HepG2 (cell line): ENCODE data around the gene RUNX3. TPM values are rescaled to one million over a fixed set of nuclear protein-coding genes. Genes with fewer than 3 reads are reported as not detected.

Experiments
- ATAC-seq: fragments of 200-7000 bp; cut with Tn5 transposase; 3 replicates; pipeline ENCODE4 v1.9.1; 2020; ENCODE audit warnings: mild to moderate bottlenecking, moderate library complexity
- BruUV-seq: library from RNA; stranded (reverse); fragments of 400-500 nt; replicated peaks from 2 replicates; lab custom pipeline; 2021; lab: Mats Ljungman, UMichigan
- CTCF ChIA-PET: fragments of 300-600 bp; formaldehyde crosslinking; extraction: SDS; loops from one replicate; lab custom pipeline; 2021; ENCODE audit warnings: low total read pairs, inconsistent platforms, low intra/inter-chr PET ratio; lab: Yijun Ruan, JAX
- POLR2A ChIA-PET: fragments of 350-600 bp; sonication (Branson Sonifier 250); formaldehyde crosslinking; loops from one replicate; lab custom pipeline; 2020; ENCODE audit warnings: antibody characterized with exemption, inconsistent platforms; lab: Yijun Ruan, JAX
- DNase-seq: peaks from one replicate; pipeline ENCODE4 v3.0.0-alpha.2; 2015; ENCODE audit warnings: low spot score
- FAIRE-seq: peaks from 3 replicates; lab custom pipeline; 2011; peaks lifted over from hg19 to GRCh38; lab: Jason Lieb, UNC
- H2AFZ ChIP-seq: one replicate; pipeline ENCODE4 v1.6.1; 2011; ENCODE audit warnings: low read length, inconsistent platforms
- H3K27ac ChIP-seq: fragments of 300-600 bp; 3 replicates; pipeline ENCODE4 v1.8.0; 2011; ENCODE audit warnings: mixed run types, mild to moderate bottlenecking, mixed read lengths, low read length, inconsistent platforms; ENCODE audit not compliant: insufficient read depth; ENCODE audit errors: extremely low read length
- H3K27me3 ChIP-seq, 2 experiments: fragments of 200-600 bp in 1 of 2; 2 replicates in 1 of 2; 3 replicates in 1 of 2; pipeline versions ENCODE4 v1.6.0 to v1.8.0; 2011; ENCODE audit warnings: low read length in 2 of 2, mild to moderate bottlenecking in 2 of 2, moderate library complexity in 2 of 2, inconsistent platforms in 1 of 2; ENCODE audit not compliant: insufficient read depth in 2 of 2, control insufficient read depth in 1 of 2
- H3K36me3 ChIP-seq, 2 experiments: fragments of 200-600 bp in 1 of 2; replicated peaks in 1 of 2; 2 replicates in 1 of 2; 3 replicates in 1 of 2; pipeline versions ENCODE4 v1.5.1 to v1.8.0; 2011; ENCODE audit warnings: low read length in 2 of 2, inconsistent platforms in 1 of 2; ENCODE audit not compliant: insufficient read depth in 2 of 2, control insufficient read depth in 1 of 2
- H3K4me1 ChIP-seq: 2 replicates; pipeline ENCODE4 v1.5.1; 2012; ENCODE audit warnings: low read length, inconsistent platforms; ENCODE audit not compliant: insufficient read depth
- H3K4me2 ChIP-seq: 2 replicates; pipeline ENCODE4 v1.6.0; 2011; ENCODE audit warnings: low read depth, low read length, inconsistent platforms
- H3K4me3 ChIP-seq, 3 experiments: fragments of 200-600 bp in 1 of 3; sonication (generic), shearing (Covaris generic) in 1 of 3; replicated peaks in 1 of 3; 2 replicates each; pipeline ENCODE4 v1.5.1; 2011 to 2016; ENCODE audit warnings: low read length in 3 of 3, inconsistent platforms in 2 of 3, low read depth in 2 of 3, mild to moderate bottlenecking in 2 of 3, control low read depth in 1 of 3, mixed read lengths in 1 of 3; ENCODE audit not compliant: insufficient read depth in 1 of 3
- H3K79me2 ChIP-seq: one replicate; pipeline ENCODE4 v1.6.1; 2011; ENCODE audit warnings: low read length, inconsistent platforms; ENCODE audit not compliant: insufficient read depth
- H3K9ac ChIP-seq: 2 replicates; pipeline ENCODE4 v1.6.0; 2011; ENCODE audit warnings: mild to moderate bottlenecking, low read depth, low read length, inconsistent platforms; ENCODE audit not compliant: insufficient read depth
- H3K9me3 ChIP-seq: 2 replicates; pipeline ENCODE4 v1.5.1; 2012; ENCODE audit warnings: mild to moderate bottlenecking, low read length
- H4K20me1 ChIP-seq: 2 replicates; pipeline ENCODE4 v1.6.0; 2011; ENCODE audit warnings: inconsistent platforms, mild to moderate bottlenecking, low read length, moderate library complexity; ENCODE audit not compliant: insufficient read depth
- ARID5B ChIP-seq: IDR thresholded peaks from 2 replicates; pipeline ENCODE4 v1.4.0; 2020; ENCODE audit warnings: mild to moderate bottlenecking, missing genetic modification reagents
- GPBP1L1 ChIP-seq: sonication (generic); formaldehyde crosslinking; IDR thresholded peaks from 2 replicates; pipeline ENCODE4 v1.5.0; 2020; ENCODE audit warnings: mild to moderate bottlenecking, missing genetic modification reagents
- NFATC3 ChIP-seq: sonication (generic); formaldehyde crosslinking; IDR thresholded peaks from 2 replicates; pipeline ENCODE4 v1.5.1; 2020; ENCODE audit warnings: mild to moderate bottlenecking, missing genetic modification reagents
- PRPF4 ChIP-seq: fragments of 200-400 bp; formaldehyde crosslinking; IDR thresholded peaks from 2 replicates; pipeline ENCODE4 v1.6.1; 2016; ENCODE audit warnings: low read length, low read depth; ENCODE audit not compliant: poor library complexity, severe bottlenecking
- ZBED4 ChIP-seq: sonication (generic); formaldehyde crosslinking; IDR thresholded peaks from 2 replicates; pipeline ENCODE4 v1.4.0; 2020; ENCODE audit warnings: missing genetic modification reagents, borderline replicate concordance
- ZFP36 ChIP-seq: fragments of 150-350 bp; IDR thresholded peaks from 2 replicates; pipeline ENCODE4 v1.6.1; 2018; ENCODE audit warnings: borderline replicate concordance, low read length, low read depth; ENCODE audit not compliant: partially characterized antibody
- ZNF33A ChIP-seq: sonication (generic); formaldehyde crosslinking; IDR thresholded peaks from 2 replicates; pipeline ENCODE4 v1.5.1; 2020; ENCODE audit warnings: missing genetic modification reagents, mild to moderate bottlenecking, moderate library complexity, borderline replicate concordance
- ZNF431 ChIP-seq: sonication (generic); formaldehyde crosslinking; IDR thresholded peaks from 2 replicates; pipeline ENCODE4 v1.9.0; 2022; ENCODE audit warnings: missing genetic modification reagents, low read depth, mild to moderate bottlenecking, borderline replicate concordance
- ZSCAN31 ChIP-seq: sonication (generic); formaldehyde crosslinking; IDR thresholded peaks from 2 replicates; pipeline ENCODE4 v1.5.0; 2020; ENCODE audit warnings: low read depth, mild to moderate bottlenecking, missing genetic modification reagents
- WGBS: methylation state at CpG from one replicate; pipeline ENCODE4 v1.1.6; 2017; ENCODE audit warnings: low lambda C conversion rate; 5-methylcytosine and 5-hydroxymethylcytosine counted together
- in situ Hi-C: cut with HindIII; loops from 2 replicates; pipeline ENCODE4 v1.10.0; 2017; ENCODE audit warnings: low pct_unique_long_range_greater_than_20kb; ENCODE audit not compliant: extremely low pct_ligation_motif_present
- intact Hi-C: fragments of 100-400 bp; cut with micrococcal nuclease; formaldehyde crosslinking; loops from one replicate; pipeline ENCODE4 v1.10.0; 2022; ENCODE audit not compliant: unreplicated experiment
- polyA plus RNA-seq, 8 experiments: library from polyadenylated mRNA; depleted of rRNA in 3 of 8; stranded (reverse) in 7 of 8; unstranded in 1 of 8; fragments of >200 nt; fragmentation: Illumina TruSeq in 4 of 8; extraction: Trizol in 4 of 8; gene quantifications; 2 replicates each; pipeline versions ENCODE4 v1.2.1 to v1.2.3, GENCODE V29; 2011 to 2016; ENCODE audit warnings: low read depth in 4 of 8, missing spikeins in 1 of 8, mixed read lengths in 1 of 8; ENCODE audit not compliant: insufficient read depth in 1 of 8
- total RNA-seq, 5 experiments: library from RNA; depleted of rRNA; stranded (reverse); fragments of >200 nt; fragmentation: Illumina TruSeq; extraction: Trizol; gene quantifications; 2 replicates each; pipeline ENCODE4 v1.2.3, GENCODE V29; 2016; ENCODE audit warnings: low read depth in 1 of 5

The RUNX3 gene
- total and polyA plus RNA-seq, 2 of the 13 experiments (the other 11 are each of a cell fraction or from before 2014, with no cell fraction given), result 0.04 to 0.22 TPM

- TF ChIP-seq ZBED4, result no peak
- no peak for TF ChIP-seq ZSCAN31 (CRISPR knock-in tag)
- TF ChIP-seq NFATC3 (CRISPR knock-in tag), result no peak
Measured at GRCh38 chr1:24955779-24956365, 25.8 kb upstream of the RUNX3 start (continued).

GRCh38 chr1:24955161-24955560 is 25.1 kb upstream of the RUNX3 start:
- intact Hi-C loops, result no loop called here
- DNase-seq, result no peak
- H3K79me2 ChIP-seq, result no peaks in the 10 kb centered on the region
- peaks cover 2 to 40% of the 10 kb centered on the region in 2 experiments; a peak in 3 of 5 replicates for H3K27me3 ChIP-seq
- no peak for FAIRE-seq
- TF ChIP-seq ZNF33A (CRISPR knock-in tag), result no peak
- TF ChIP-seq ZNF431 (CRISPR knock-in tag), result no peak
- no peak for TF ChIP-seq ZFP36
- no peak for TF ChIP-seq GPBP1L1 (CRISPR knock-in tag)
- no peak for TF ChIP-seq PRPF4
- TF ChIP-seq ARID5B (CRISPR knock-in tag), result no peak
- ChIA-PET CTCF (no interaction called here), POLR2A (no interaction called here)
- H2AFZ ChIP-seq, result no peak overlapping the region
- in situ Hi-C loops, result no loop called here
- no peaks in the 10 kb centered on the region for H4K20me1 ChIP-seq
- no TSS peak for BruUV-seq
- ATAC-seq, result no peak
- 29% methylated on average over 4 of the region's 5 CpGs for WGBS
- H3K36me3 ChIP-seq, result no peaks in the 10 kb centered on the region
- no peak overlapping the region for H3K4me3 ChIP-seq
- H3K9me3 ChIP-seq, result no peaks in the 10 kb centered on the region
- H3K4me2 ChIP-seq, result no peak overlapping the region
- H3K9ac ChIP-seq, result no peak overlapping the region
- H3K4me1 ChIP-seq, result peaks cover 8% of the 10 kb centered on the region
- no peak overlapping the region for H3K27ac ChIP-seq
